ENCODE results near the gene NPNT.

Gene NPNT

GRCh38 chr4:105978684-105979296, 83.5 kb downstream of the NPNT start:
- no peak overlapping the region for H3K4me3 ChIP-seq (ENCODE audit: low read depth, low read length)
- DNase-seq (ENCODE audit: low read depth) = peak; percentile 20

GRCh38 chr4:105979506-105979905, 84.2 kb downstream of the NPNT start:
- H3K4me3 ChIP-seq (ENCODE audit: low read depth, low read length) = no peak overlapping the region
- no peak for TF ChIP-seq CTCF (conservative IDR thresholded peaks at IDR 0.05; ENCODE audit: low read depth, low read length)
- DNase-seq (ENCODE audit: low read depth) = no peak

More at GRCh38 chr4:105978684-105979296, 83.5 kb downstream of the NPNT start:
- TF ChIP-seq CTCF (conservative IDR thresholded peaks at IDR 0.05; ENCODE audit: low read depth, low read length) = no peak

- no peak for DNase-seq (ENCODE audit: low read depth)
- no peak overlapping the region for H3K4me3 ChIP-seq (ENCODE audit: low read depth, low read length)
- TF ChIP-seq CTCF (conservative IDR thresholded peaks at IDR 0.05; ENCODE audit: low read depth, low read length) = no peak
These were observed 93.4 kb downstream of the NPNT start for GRCh38 chr4:105988671-105989070.

- TF ChIP-seq CTCF (conservative IDR thresholded peaks at IDR 0.05; ENCODE audit: low read depth, low read length) = no peak
- no peak for DNase-seq (ENCODE audit: low read depth)
- no peak overlapping the region for H3K4me3 ChIP-seq (ENCODE audit: low read depth, low read length)
These were observed 94.4 kb downstream of the NPNT start for GRCh38 chr4:105989485-105990242.

- no peak overlapping the region for H3K4me3 ChIP-seq (ENCODE audit: low read depth, low read length)
- TF ChIP-seq CTCF (conservative IDR thresholded peaks at IDR 0.05; ENCODE audit: low read depth, low read length) = no peak
- DNase-seq (ENCODE audit: low read depth) = peak; percentile 84
These were observed 95.7 kb downstream of the NPNT start for GRCh38 chr4:105990933-105991332.

- no peak for DNase-seq (ENCODE audit: low read depth)
- no peak overlapping the region for H3K4me3 ChIP-seq (ENCODE audit: low read depth, low read length)
- no peak for TF ChIP-seq CTCF (conservative IDR thresholded peaks at IDR 0.05; ENCODE audit: low read depth, low read length)
These were observed 96.5 kb downstream of the NPNT start for GRCh38 chr4:105991726-105992125.
